Erythroblast (primary cell): ENCODE data around the gene IRX2.

Experiments used
- GATA1 ChIP-seq: IDR thresholded peaks from 2 replicates; pipeline ENCODE4 v1.6.1; 2011; ENCODE audit warnings: low read depth, mild to moderate bottlenecking, control low read depth, low read length, moderate library complexity
- POLR2A ChIP-seq: IDR thresholded peaks from 2 replicates; pipeline ENCODE4 v1.6.1; 2011; ENCODE audit warnings: mild to moderate bottlenecking, low read length

DNA sequence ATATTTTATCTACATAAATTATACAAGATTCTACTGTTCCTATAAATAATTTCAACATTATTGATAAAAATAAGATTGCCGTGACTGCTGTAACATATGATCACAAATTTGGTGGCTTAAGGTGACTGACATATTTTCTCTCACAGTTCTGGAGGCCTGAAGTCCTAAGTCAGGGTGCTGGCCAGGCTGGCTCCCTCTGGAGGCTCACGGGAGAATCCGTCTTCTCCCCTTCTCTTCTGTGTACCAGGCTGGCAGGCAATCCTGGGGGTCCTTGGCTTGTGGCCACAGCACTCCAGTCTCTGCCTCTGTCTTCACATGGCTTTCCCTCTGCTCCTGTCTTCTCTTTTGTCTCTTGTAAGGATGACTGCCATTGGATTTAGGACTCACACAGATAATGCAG lies 31.7 kb upstream of the IRX2 start:
- TF ChIP-seq POLR2A (no peak), GATA1 (no peak)
